GM23338 (cell line): ENCODE measurements around the gene PHKA2.

Experiments used
- CTCF ChIP-seq, 2 experiments: fragments of 200-600 bp in 1 of 2; sonication (generic) in 1 of 2; conservative IDR thresholded peaks; 2 replicates each; pipeline versions ENCODE4 v1.5.1 to v1.6.1; 2016 to 2017; ENCODE audit warnings: antibody characterized with exemption in 2 of 2, low read depth in 2 of 2, mild to moderate bottlenecking in 2 of 2, moderate library complexity in 1 of 2
- EZH2phosphoT487 ChIP-seq: fragments of 200-600 bp; sonication (generic); IDR thresholded peaks from one replicate; pipeline ENCODE4 v1.8.1; 2018; ENCODE audit warnings: antibody characterized with exemption; ENCODE audit not compliant: unreplicated experiment
- POLR2AphosphoS5 ChIP-seq: IDR thresholded peaks from 2 replicates; pipeline ENCODE4 v1.6.1; 2016; ENCODE audit warnings: antibody characterized with exemption, low read depth

DNA sequence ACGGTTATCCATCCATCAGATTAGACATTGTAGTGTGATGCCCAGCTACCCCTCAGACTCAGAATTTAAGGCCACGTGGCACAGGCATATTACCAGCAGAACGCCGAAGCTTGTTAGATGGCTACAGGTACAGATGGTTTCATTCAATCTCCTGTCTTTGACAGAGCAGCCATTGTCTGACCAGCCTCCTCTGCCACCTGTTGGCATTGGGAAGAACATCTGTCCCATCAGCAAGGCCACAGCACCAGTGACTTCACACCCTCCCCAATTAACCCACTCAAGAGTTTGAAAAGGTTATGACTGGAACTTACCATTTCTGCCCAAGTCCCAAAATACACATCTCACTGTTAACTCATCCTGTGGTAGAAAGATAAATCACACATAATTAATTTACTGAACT, 22.0 kb upstream of the PHKA2 start:
- TF ChIP-seq POLR2AphosphoS5 (no peak), EZH2phosphoT487 (no peak), CTCF (conservative IDR thresholded peaks at IDR 0.05; ENCODE audit: low read depth in 2 of 2) (peak in 1 of 2 experiments; percentile 30; a peak in 2 of 4 replicates)
